Loucy (cell line): ENCODE measurements around the gene GNAO1.

ENCODE experiments used
- H2AFZ ChIP-seq: fragments of 200-600 bp; sonication (generic); 2 replicates; pipeline ENCODE4 v1.6.0; 2016; ENCODE audit warnings: antibody characterized with exemption, mild to moderate bottlenecking, low read length, moderate library complexity
- H3F3A ChIP-seq: fragments of 200-600 bp; 2 replicates; pipeline ENCODE4 v1.6.0; 2016; ENCODE audit warnings: antibody characterized with exemption, low read depth, mild to moderate bottlenecking
- H3K27me3 ChIP-seq: fragments of 200-600 bp; sonication (generic); 2 replicates; pipeline ENCODE4 v1.6.1; 2014; ENCODE audit warnings: low read length, mild to moderate bottlenecking; ENCODE audit not compliant: insufficient read depth, poor library complexity, severe bottlenecking
- H3K36me3 ChIP-seq: fragments of 200-600 bp; sonication (generic); 2 replicates; pipeline ENCODE4 v1.6.1; 2016; ENCODE audit warnings: low read length; ENCODE audit not compliant: insufficient read depth
- H3K4me1 ChIP-seq: fragments of 200-600 bp; sonication (generic); 2 replicates; pipeline ENCODE4 v1.5.1; 2014; ENCODE audit warnings: low read length, mild to moderate bottlenecking; ENCODE audit not compliant: insufficient read depth, poor library complexity, severe bottlenecking
- H3K4me2 ChIP-seq: fragments of 200-600 bp; sonication (generic); 2 replicates; pipeline ENCODE4 v1.6.0; 2014; ENCODE audit warnings: antibody characterized with exemption, low read length, low read depth, mild to moderate bottlenecking; ENCODE audit not compliant: poor library complexity, severe bottlenecking
- H3K4me3 ChIP-seq: fragments of 200-600 bp; sonication (generic); 2 replicates; pipeline ENCODE4 v1.5.1; 2014; ENCODE audit warnings: low read length, mild to moderate bottlenecking, mixed read lengths; ENCODE audit not compliant: poor library complexity, severe bottlenecking
- H3K79me2 ChIP-seq: fragments of 200-600 bp; sonication (generic); 2 replicates; pipeline ENCODE4 v1.6.1; 2014; ENCODE audit warnings: low read length; ENCODE audit not compliant: insufficient read depth
- H3K9ac ChIP-seq: fragments of 200-600 bp; sonication (generic); 2 replicates; pipeline ENCODE4 v1.6.0; 2014; ENCODE audit warnings: mild to moderate bottlenecking, low read depth, low read length, moderate library complexity; ENCODE audit not compliant: poor library complexity, severe bottlenecking
- H3K9me2 ChIP-seq: fragments of 200-600 bp; sonication (generic); replicated peaks from 2 replicates; pipeline ENCODE4 v1.6.1; 2016; ENCODE audit warnings: low read depth, low read length, mixed read lengths
- H3K9me3 ChIP-seq: fragments of 200-600 bp; sonication (generic); 2 replicates; pipeline ENCODE4 v1.6.1; 2014; ENCODE audit warnings: mild to moderate bottlenecking, antibody characterized with exemption, low read length, low read depth; ENCODE audit not compliant: insufficient read depth
- H4K20me1 ChIP-seq: fragments of 200-600 bp; sonication (generic); 2 replicates; pipeline ENCODE4 v1.6.0; 2014; ENCODE audit warnings: antibody characterized with exemption, low read length, mild to moderate bottlenecking; ENCODE audit not compliant: insufficient read depth, poor library complexity, severe bottlenecking
- EZH2phosphoT487 ChIP-seq: fragments of 200-600 bp; IDR thresholded peaks from 2 replicates; pipeline ENCODE4 v1.6.1; 2018; ENCODE audit warnings: antibody characterized with exemption, mild to moderate bottlenecking, moderate library complexity, borderline replicate concordance
- TF ChIP-seq, protein P1 (sequence below): fragments of 200-600 bp; sonication (generic); conservative IDR thresholded peaks from 2 replicates; pipeline ENCODE4 v1.5.1; 2014; ENCODE audit warnings: mild to moderate bottlenecking, antibody characterized with exemption, low read length

GNAO1 gene

GRCh38 chr16:56366945-56367344 is 175.7 kb downstream of the GNAO1 start:
- Histone ChIP-seq H3F3A (no peaks in the 10 kb centered on the region), H3K79me2 (no peaks in the 10 kb centered on the region), H3K4me2 (no peak overlapping the region), H4K20me1 (no peaks in the 10 kb centered on the region), H3K4me1 (no peaks in the 10 kb centered on the region), H3K9ac (no peak overlapping the region), H3K9me3 (no peaks in the 10 kb centered on the region), H3K9me2 (no peaks in the 10 kb centered on the region), H2AFZ (no peak overlapping the region), H3K4me3 (no peak overlapping the region), H3K36me3 (peaks cover 73% of the 10 kb centered on the region; the same call in 1 of the 2 replicates), H3K27me3 (no peaks in the 10 kb centered on the region)
- no peak for TF ChIP-seq EZH2phosphoT487

- no peaks in the 10 kb centered on the region for H4K20me1 ChIP-seq
- H3K9ac ChIP-seq: no peak overlapping the region
- H3K4me2 ChIP-seq: no peak overlapping the region
- no peaks in the 10 kb centered on the region for H3K79me2 ChIP-seq
- no peaks in the 10 kb centered on the region for H3K9me3 ChIP-seq
- H2AFZ ChIP-seq: no peak overlapping the region
- no peaks in the 10 kb centered on the region for H3F3A ChIP-seq
- peaks cover 65% of the 10 kb centered on the region; the same call in 1 of the 2 replicates for H3K36me3 ChIP-seq
- no peaks in the 10 kb centered on the region for H3K27me3 ChIP-seq
- no peaks in the 10 kb centered on the region for H3K9me2 ChIP-seq
- no peak overlapping the region for H3K4me3 ChIP-seq
- H3K4me1 ChIP-seq: no peaks in the 10 kb centered on the region
- TF ChIP-seq, protein P1, sequence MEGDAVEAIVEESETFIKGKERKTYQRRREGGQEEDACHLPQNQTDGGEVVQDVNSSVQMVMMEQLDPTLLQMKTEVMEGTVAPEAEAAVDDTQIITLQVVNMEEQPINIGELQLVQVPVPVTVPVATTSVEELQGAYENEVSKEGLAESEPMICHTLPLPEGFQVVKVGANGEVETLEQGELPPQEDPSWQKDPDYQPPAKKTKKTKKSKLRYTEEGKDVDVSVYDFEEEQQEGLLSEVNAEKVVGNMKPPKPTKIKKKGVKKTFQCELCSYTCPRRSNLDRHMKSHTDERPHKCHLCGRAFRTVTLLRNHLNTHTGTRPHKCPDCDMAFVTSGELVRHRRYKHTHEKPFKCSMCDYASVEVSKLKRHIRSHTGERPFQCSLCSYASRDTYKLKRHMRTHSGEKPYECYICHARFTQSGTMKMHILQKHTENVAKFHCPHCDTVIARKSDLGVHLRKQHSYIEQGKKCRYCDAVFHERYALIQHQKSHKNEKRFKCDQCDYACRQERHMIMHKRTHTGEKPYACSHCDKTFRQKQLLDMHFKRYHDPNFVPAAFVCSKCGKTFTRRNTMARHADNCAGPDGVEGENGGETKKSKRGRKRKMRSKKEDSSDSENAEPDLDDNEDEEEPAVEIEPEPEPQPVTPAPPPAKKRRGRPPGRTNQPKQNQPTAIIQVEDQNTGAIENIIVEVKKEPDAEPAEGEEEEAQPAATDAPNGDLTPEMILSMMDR: no peak
- TF ChIP-seq EZH2phosphoT487: no peak
Observed at GRCh38 chr16:56367764-56368163, 176.5 kb downstream of the GNAO1 start.

- no peaks in the 10 kb centered on the region for H3K9me2 ChIP-seq
- no peaks in the 10 kb centered on the region for H3K4me1 ChIP-seq
- H3K4me3 ChIP-seq: no peak overlapping the region
- no peak overlapping the region for H3K9ac ChIP-seq
- no peaks in the 10 kb centered on the region for H3K9me3 ChIP-seq
- H3F3A ChIP-seq: no peaks in the 10 kb centered on the region
- H3K79me2 ChIP-seq: 0 out of 2 replicates have a peak, but pooled peaks cover 2% of the 10 kb centered on the region
- H3K27me3 ChIP-seq: no peaks in the 10 kb centered on the region
- TF ChIP-seq, protein P1: no peak
- TF ChIP-seq EZH2phosphoT487: no peak
- H4K20me1 ChIP-seq: no peaks in the 10 kb centered on the region
- H2AFZ ChIP-seq: no peak overlapping the region
- H3K36me3 ChIP-seq: peaks cover 62% of the 10 kb centered on the region; the same call in 1 of the 2 replicates
- no peak overlapping the region for H3K4me2 ChIP-seq
Observed at GRCh38 chr16:56368545-56368944, 177.3 kb downstream of the GNAO1 start.

- Histone ChIP-seq H3K9ac (no peak overlapping the region), H2AFZ (no peak overlapping the region), H3K79me2 (0 out of 2 replicates have a peak, but pooled peaks cover 4% of the 10 kb centered on the region), H3K36me3 (peaks cover 62% of the 10 kb centered on the region; the same call in 1 of the 2 replicates), H3K9me3 (no peaks in the 10 kb centered on the region), H3K4me1 (no peaks in the 10 kb centered on the region), H3F3A (no peaks in the 10 kb centered on the region), H4K20me1 (no peaks in the 10 kb centered on the region), H3K4me2 (no peak overlapping the region), H3K4me3 (no peak overlapping the region), H3K9me2 (no peaks in the 10 kb centered on the region), H3K27me3 (no peaks in the 10 kb centered on the region)
- no peak for TF ChIP-seq EZH2phosphoT487
- TF ChIP-seq, protein P1: no peak
Observed at GRCh38 chr16:56369202-56369601, 177.9 kb downstream of the GNAO1 start.
